Tibial nerve (tissue), 3 donors: ENCODE results near the gene OR10K2.

Experiments
- CTCF ChIP-seq, 5 experiments: fragments of 200-600 bp in 3 of 5; fragments of 450-650 bp in 2 of 5; sonication (generic) in 3 of 5; IDR thresholded peaks; one replicate each; pipeline ENCODE4 v1.5.1; 2016 to 2019; ENCODE audit warnings: antibody characterized with exemption in 5 of 5, mild to moderate bottlenecking in 3 of 5, moderate library complexity in 2 of 5
- POLR2A ChIP-seq, 2 donors: fragments of 450-650 bp; IDR thresholded peaks; one replicate each; pipeline ENCODE4 v1.6.1; 2017; ENCODE audit warnings: antibody characterized with exemption in 2 of 2, mild to moderate bottlenecking in 2 of 2, moderate library complexity in 2 of 2

- TF ChIP-seq POLR2A (IDR thresholded peaks at IDR 0.05) (no peak), CTCF (IDR thresholded peaks at IDR 0.05) (no peak)
Observed at GRCh38 chr1:158458263-158458662, 32.2 kb upstream of the OR10K2 start.
